HL-60/S4 treated with phorbol 12-myristate 13-acetate at 8.2 ng/mL for 4 days and 3 days (cell line): Measurements from ENCODE around the gene ITPR3.

Experiments used
- in situ Hi-C: fragments of 300-500 bp; cut with MboI; formaldehyde crosslinking; loops from 2 replicates; pipeline ENCODE4 v1.15.0; 2022; ENCODE audit warnings: low sequenced_read_pairs

ITPR3 gene

DNA sequence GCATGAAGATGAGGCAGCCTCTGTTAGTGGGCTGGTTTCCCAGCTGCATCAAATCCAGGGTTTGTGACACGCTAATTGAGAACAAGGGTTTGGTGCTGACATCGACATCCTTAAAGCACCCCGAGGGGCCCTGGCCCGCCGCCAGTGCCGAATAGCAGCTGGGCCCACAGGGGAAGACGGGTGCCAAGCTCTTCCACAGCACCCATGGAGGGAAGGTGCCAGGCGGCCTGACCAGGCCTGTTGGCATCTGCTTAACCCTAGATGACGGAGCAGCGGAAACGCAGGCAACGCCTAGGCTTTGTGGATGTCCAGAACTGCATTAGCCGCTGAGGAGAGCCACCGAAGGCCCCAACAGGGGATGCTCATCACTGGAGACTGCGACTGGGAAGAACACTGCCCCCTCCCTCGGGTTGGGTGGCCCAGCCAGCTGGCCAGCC, 74.3 kb downstream of the ITPR3 start:
- in situ Hi-C loops, result no loop called here

DNA sequence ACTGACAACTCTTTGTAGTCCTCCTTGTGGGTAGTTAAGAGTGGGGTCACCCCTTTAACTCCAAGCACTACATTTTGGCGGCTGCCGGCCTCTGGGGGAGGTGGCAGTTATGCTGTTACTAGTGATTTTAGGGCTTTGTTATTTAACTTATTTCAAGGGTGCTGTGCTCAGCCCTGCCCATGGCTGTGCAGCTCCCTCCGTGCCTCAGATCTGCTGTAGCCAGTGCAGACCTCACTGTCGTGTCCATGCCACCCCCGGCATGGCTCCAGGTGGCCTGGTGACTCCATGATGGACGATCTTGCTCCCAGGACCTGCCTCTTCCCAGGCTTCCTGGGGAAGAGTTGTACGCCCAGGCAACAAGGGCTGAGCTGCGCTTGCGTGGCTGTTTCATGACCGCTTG, 75.0 kb downstream of the ITPR3 start:
- in situ Hi-C loops, result no loop called here

DNA sequence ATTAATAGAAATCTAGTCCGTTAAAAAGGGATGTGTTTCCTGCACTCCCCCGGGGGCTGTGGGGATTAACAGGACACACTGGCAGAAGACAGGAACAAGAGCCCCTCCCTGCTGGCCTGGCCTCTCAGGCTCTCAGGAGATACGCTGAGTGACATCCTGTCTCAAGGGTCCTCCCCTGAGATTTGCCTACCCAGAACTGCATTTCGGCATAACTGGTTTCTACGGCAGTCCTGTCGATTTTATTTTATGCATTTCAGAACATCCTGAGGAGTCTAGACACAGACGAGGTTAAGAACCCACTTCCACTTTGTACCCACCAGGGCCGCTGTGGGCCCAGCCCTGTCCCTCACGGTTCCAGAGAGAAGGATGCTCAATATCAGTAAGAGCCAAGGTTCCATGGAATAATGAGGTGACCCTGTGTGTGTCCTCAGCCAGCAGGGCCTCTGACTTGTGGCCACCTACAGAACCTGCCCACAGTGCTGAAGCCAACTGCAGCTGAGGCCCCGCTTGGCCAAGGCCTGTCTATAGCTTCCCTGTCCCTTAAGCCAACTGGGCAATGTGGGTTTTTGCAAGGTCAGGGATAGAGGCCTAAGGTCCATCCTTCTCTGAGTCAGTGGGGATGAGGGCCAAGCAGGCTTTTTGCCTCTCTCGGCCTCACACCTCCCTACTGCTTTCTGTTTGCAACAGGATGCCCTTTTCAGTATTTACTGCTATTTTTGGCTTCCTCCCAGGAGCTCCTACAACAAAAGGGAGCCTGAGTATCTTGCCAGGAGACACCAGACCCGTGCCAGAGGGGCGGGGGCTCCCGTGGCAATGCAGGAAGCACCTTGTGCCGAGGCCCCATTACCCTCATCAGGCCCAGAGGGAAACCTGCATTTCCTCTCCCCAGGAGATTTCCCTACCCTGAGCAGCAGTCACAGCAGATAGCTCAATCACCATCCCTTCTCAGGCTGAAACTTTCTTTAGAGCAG, 75.7 kb downstream of the ITPR3 start:
- in situ Hi-C loops, result no loop called here

DNA sequence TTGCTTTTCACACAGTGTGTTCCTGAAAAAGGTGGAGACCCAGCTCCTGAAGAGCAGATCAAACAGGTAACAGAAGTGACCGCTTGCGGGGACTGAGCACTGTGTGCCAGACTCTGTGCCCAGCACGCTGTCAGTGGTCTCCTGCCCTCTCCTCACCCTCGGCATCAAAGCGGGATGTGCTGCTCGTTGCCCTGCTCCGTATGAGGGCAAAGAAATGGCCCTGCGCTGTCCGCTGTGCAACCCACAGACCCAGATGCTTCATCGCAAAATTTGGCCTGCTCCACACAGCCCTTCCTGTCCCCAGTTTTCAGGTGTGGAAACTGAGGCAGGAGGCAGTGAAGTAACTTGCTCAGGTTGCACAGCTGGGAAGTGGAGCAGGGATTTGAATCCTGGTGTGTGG, 76.7 kb downstream of the ITPR3 start:
- in situ Hi-C loops, result no loop called here

DNA sequence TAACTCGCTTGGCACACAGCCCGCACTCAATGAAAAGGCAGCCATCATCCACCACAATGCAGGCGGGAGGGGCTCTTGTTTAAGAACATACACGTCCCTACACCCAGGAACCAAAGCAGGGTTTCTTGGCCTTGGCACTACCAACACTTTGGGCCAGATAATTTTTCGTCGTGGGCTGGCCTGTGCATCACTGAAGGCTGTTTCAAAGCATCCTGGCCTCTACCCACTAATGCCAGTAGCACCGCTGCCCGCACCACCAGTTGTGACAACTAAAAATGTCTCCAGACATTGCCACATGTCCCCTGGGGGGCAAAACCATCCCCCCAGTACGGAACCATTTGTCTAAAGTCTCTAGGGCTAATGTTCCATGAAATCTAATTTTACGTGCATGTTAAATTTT, 77.4 kb downstream of the ITPR3 start:
- in situ Hi-C loops, result no loop called here

DNA sequence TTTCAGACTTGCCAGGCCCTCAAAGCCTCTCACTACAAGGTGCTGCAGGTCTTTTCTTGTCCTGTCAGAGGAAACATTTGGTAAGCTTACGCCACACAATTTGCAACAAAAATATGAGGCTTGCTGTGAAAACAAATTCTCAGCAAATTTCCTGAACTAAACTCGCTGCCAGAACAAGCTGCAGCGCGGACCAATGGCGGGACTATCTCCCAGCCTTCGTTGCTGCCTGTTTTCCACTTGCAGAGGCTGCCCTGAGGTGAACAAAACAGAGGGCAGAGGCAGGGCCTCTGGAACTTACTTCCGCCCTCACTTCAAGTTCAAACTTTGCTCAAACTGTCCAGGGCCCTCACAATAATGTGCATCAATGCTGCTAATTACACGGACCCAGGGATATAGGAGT, 78.0 kb downstream of the ITPR3 start:
- in situ Hi-C loops, result no loop called here

DNA sequence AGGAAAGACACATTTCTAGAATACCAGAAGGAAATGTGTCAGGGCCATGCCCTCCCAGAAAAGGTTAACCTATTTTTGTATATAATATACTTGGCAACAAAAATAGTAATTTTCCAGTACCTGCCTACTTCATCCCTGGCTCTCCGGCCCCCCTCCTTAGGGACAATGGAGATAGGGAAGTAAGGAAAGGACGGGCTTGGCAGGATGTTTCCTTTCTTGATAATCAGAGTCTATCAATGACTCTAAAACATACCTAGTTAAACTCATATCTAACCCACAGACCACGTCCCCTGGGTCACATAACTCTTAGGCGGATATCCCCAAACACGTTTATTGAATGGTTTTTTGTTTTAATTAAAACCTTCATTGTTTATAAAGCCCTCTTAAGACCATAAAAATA, 78.6 kb downstream of the ITPR3 start:
- in situ Hi-C loops, result loop anchor here (10.0 kb wide), 1 partner anchor 115 kb away; the partner anchor contains the start of gene BAK1

DNA sequence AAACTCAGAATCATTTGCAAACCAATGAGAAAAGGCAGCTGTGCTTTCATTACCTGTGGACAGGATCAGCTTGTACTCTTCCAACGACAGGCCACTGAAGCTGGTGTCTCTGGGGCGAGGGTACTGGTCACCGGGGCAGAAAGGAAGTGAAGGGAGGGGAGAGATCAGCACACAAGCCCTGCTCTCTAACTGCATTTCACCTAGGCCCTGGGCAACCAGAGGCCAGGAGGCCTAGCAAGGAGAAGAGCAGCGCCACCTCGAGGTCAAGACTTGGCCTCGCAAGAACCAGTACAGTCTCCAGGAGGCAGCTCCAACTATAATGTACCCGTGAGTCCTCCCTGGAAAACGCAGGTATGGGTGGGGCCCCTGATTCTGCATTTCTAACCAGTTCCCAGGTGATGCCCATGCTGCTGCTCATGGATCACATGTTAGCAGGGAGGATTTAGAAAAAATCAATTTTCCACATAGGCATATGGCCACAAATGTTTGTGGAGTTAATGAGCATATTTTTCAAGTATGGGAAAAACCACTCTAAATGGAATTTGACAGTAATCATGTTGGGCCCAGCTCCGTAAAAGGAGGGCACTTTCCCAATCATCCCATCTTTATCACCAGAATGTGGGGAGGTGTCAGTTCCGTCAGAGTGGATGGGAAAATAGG, 79.4 kb downstream of the ITPR3 start:
- in situ Hi-C loops, result loop anchor here (10.0 kb wide), 1 partner anchor 116 kb away; the partner anchor contains the start of gene BAK1

DNA sequence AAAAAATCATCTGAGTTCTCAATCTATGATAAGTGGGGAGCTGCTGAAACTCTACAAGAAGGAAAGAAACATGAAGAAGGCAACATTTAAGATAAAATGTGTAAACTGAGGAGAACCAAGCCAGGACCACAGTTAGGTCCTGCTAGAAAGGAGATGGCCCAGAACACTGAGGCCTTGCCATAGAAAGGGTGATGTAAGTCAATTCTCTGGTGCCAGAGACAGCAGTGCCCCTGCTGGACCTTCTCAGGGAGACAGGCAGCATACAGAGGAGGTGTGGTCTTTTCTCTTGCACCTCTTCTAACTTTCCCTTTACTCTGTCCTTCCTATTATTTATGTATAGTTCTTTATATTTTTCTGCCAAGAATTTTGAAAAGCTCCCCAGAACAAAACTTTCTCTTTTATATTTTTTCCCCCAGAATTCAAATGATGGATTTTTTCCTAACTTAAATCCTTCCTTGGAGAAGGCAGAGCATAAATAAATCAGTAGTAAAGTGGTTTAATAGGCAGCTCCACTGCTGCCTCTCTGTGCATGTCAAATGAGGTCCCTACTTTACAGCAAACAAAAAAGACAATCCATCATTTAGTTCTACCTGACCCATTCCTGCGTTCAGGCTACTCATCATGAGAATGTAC, 81.3 kb downstream of the ITPR3 start:
- in situ Hi-C loops, result loop anchor here (10.0 kb wide), 1 partner anchor 118 kb away; the partner anchor contains the start of gene BAK1

DNA sequence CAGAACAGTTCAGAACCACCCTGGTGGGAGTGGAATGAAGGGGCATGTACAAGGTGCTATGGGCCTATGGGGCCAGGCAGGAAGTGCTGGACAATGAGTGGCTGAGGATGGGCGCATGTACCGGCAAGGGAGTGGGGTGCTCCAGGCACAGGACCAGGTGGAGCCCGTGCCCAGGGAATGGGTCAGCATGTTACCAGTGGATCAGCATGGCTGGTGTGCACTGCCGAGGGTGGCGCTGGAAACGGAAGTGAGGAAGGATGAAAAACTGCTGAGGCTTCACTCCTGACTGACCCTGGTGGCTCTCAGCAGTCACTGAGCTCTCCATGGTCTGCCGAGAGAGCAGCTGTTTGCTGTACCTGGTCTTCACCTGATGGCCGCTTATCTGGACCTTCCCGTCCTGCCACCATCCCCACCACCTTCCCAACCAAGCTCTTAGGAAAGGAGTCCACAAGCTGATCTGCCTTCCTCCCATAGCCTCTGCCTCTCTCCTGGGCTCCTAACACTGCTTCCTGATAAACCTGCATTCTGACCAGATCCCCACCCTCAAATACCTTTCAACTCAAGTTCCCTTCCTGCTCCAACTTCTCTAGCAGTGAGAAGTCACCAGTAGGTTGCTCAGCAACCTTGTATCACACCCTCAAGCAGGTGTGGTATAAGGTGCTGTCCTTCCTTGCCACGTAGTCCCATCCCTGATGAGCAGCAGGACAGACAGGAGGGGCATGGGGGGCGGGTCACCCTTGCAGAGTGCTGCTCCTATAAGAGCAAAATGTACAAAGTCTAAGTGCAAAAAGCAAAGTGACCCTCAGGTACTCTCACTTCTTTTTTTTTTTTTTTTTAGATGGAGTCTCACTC, 83.3 kb downstream of the ITPR3 start:
- in situ Hi-C loops, result loop anchor here (10.0 kb wide), 1 partner anchor 120 kb away; the partner anchor contains the start of gene BAK1

DNA sequence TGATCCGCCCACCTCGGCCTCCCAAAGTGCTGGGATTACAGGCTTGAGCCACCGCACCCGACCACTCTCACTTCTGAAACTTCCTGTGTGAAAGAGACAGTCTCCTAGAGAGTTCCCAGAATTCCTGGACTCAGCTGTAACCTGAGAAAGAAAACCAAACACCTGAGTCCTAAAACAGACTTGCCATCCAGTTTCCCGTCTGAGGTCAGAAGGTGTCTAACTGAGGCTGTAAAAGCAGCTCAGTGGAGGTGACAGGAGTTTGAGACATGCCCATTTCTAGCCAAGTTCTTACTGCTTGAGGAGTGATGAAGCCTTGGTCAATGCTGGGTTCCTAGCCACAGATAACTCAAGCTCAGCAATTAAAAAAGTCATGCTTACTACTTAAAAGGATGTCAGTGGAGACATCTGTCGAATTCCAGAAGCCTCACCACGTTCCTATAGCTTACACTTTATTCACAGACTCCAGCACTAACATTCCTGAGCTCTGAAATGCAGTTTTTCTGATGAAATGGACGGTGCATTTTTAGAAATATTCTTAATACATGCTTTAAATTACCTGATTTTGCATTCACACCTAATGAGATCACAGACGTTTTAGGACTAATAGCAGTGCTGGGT, 84.3 kb downstream of the ITPR3 start:
- in situ Hi-C loops, result loop anchor here (10.0 kb wide), 1 partner anchor 121 kb away; the partner anchor contains the start of gene BAK1

DNA sequence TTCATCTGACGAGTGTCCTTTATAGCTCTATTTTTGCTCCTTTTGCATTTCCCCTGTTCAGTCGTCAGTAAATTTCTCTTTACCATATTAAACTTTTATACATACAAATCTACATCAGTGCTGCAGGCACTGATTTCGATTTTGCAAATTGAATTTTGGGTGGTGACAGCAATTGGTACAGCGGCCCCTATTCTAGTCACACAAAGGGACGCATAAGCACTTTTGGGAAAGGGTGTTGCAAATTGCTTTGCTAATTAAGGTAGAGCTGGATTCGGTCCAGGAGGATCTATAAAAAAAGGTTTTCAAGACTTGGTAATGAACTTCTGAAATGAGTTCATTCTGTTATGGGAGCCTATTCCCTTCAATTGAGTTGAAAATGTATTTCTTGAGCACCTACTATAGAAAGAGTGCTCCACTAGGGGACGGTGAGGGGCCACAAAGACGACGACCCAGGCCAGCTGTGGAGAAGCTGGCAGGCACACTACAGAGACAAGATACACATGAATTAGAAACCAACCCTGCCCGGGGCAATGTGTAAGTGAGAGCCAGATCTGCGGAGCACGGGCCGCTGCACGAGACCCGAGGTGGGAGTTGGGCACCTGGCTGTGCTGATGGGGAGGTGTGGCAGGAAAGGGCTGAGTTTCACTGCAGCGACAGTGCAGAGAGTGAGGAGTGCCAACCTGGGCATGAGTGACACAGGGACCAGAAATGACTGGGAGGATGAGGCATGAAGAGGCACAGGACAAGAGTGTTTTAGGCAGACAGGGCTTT, 85.0 kb downstream of the ITPR3 start:
- in situ Hi-C loops, result loop anchor here (10.0 kb wide), 1 partner anchor 121 kb away; the partner anchor contains the start of gene BAK1

DNA sequence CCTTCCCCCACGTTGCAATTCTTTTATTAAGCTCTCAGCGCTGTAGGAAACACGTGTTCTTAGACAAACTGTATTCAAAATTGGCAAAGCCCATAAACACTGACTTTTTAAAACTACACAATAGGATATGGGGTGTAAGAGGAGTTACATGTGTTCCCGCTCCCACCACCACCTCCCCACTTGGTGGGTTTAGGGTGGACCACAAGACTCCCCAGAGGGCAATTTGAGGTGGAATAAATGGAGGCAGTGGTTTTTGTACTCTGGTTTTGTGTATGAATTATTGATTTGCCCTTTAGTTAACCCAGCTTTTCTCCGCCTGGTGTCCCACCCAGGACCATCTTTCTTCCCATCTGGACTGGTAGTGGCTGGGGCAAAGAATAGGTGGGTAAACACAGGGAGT, 86.6 kb downstream of the ITPR3 start:
- in situ Hi-C loops, result loop anchor here (10.0 kb wide), 1 partner anchor 123 kb away; the partner anchor contains the start of gene BAK1

DNA sequence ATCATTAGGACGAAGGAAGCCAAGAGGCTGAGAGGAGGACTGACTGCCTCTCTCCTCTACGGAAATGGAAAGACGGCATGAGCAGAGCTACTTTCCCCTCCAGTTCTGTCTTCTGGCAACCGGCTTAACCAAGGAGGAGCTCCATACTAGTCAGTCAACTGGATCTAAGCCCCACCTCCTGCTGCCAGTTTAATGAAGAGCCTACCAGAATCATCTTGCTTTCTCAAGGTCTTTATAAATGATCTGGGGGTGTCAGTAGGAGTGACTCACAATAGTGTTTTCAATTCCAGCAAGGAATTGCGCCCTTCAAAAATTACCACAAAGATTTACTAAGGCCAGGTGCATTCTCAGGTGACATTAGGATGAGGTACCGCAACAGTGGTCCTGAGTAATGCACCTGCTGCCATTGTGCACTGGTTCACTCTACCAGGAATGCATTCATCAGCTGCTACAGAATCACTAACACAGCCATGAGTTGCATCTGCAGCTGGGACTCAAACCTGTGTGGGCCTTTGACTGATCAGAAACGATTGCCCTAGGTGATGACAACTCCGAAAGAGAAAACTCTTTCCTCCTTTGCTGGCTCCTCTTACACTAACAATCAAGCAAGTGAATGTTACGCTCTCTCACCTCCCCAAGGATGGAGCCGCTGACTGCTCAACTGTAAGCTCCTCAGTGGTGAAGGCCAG, 87.5 kb downstream of the ITPR3 start:
- in situ Hi-C loops, result loop anchor here (10.0 kb wide), 1 partner anchor 124 kb away; the partner anchor contains the start of gene BAK1

DNA sequence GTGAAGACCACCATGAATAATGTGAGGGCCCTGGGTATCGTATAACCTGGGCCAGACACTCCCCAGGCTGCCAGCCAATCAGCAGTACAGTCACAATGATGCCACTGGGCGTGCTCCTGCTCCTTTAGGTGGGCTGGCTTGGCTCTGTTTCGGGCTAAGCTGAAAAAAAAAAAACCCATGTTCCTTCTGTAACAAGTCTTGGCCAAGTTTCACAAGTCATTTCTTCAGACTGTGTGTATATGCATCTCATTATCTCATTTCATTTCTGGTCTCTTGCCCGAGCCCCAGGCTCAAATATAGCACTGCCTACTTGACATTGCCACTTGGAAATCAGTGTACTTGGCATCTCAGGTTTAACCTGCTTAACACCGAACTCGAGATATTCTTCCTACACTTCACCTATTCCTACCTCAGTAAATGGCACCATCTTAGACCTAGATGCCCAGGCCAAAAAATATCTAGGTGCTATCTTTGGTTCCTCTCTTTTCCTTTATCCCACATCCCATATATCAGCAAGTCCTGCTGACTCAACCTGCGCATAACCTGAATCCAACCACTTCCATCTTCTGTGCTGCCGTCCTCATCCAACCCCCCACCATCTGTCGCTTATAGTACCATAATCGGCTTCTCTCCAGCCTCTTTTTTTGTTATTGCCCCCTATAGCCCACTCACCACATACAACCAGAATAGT, 88.6 kb downstream of the ITPR3 start:
- in situ Hi-C loops, result loop anchor here (10.0 kb wide), 1 partner anchor 125 kb away; the partner anchor contains the start of gene BAK1

DNA sequence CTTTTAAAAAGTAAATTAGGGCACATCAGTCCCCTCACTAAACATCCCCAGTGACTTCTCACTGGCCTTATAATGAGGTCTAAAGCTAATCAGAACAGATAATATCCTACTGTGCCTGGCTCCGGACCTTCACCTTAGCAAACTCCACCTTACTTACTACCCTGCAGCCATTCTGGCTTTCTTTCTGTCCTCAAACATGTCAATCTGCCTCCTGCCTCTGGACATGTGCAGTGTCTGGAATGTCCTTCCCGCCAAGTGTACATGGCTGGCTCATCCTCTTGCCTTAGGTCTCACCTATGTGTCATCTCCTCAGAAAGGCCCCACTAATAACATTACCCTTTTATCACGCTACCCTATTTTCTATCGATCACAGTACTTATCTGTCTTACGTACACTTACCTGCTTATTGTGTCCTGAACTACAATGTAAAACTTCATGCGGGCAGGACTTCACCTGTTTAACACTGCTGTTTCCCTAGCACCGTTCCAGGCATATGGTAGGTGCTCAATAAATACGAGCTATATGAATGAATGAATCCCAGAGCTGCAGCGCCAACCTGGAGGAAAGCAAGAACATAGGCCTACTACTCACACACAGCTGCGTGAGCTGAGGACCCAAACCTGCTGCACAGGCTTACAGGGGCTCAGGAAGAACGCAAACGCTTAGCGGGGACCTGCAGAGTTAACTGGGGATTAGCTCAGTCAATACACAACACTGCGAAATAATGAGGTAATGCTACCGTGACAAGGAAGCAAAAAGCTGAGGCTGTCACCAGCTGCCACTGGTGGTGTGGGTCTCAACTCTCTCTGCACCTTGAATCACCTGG, 89.4 kb downstream of the ITPR3 start:
- in situ Hi-C loops, result no loop called here
